Kidney (tissue), 14 donors: ENCODE data around the gene INF2. TPM values are rescaled to one million over a fixed set of nuclear protein-coding genes. Genes with fewer than 3 reads are reported as not detected.

Experiments
- DNase-seq, 5 donors: peaks; one replicate each; pipeline ENCODE4 v3.0.0-alpha.2; 2013 to 2020
- FAIRE-seq: peaks from 2 replicates; lab custom pipeline; 2012; peaks lifted over from hg19 to GRCh38; lab: Jason Lieb, UNC
- H3K27ac ChIP-seq, 2 donors: one replicate each; pipeline ENCODE4 v1.7.0; 2013; ENCODE audit warnings: low read depth in 2 of 2, low read length in 2 of 2, inconsistent platforms in 1 of 2
- H3K27me3 ChIP-seq: one replicate; pipeline ENCODE4 v1.7.1; 2013; ENCODE audit warnings: low read length, inconsistent platforms; ENCODE audit not compliant: control insufficient read depth, insufficient read depth
- H3K36me3 ChIP-seq, 3 donors: one replicate each; pipeline versions ENCODE4 v1.7.0 to v1.7.1; 2013; ENCODE audit warnings: low read length in 3 of 3, control low read depth in 1 of 3, inconsistent platforms in 1 of 3; ENCODE audit not compliant: insufficient read depth in 3 of 3, control insufficient read depth in 2 of 3
- H3K4me1 ChIP-seq, 3 donors: one replicate each; pipeline versions ENCODE4 v1.7.0 to v1.7.1; 2013; ENCODE audit warnings: low read length in 3 of 3, inconsistent platforms in 1 of 3, low read depth in 1 of 3; ENCODE audit not compliant: control insufficient read depth in 2 of 3, insufficient read depth in 2 of 3
- H3K4me3 ChIP-seq, 3 donors: one replicate each; pipeline versions ENCODE4 v1.7.0 to v1.8.1; 2013; ENCODE audit warnings: low read length in 3 of 3, control low read depth in 1 of 3, inconsistent platforms in 1 of 3
- H3K9ac ChIP-seq, 3 donors: one replicate each; pipeline versions ENCODE4 v1.7.0 to v1.7.1; 2013; ENCODE audit warnings: low read length in 3 of 3, control low read depth in 1 of 3, inconsistent platforms in 1 of 3
- H3K9me3 ChIP-seq, 3 donors: one replicate each; pipeline versions ENCODE4 v1.7.0 to v1.7.1; 2013; ENCODE audit warnings: low read length in 3 of 3, control low read depth in 1 of 3, inconsistent platforms in 1 of 3; ENCODE audit not compliant: control insufficient read depth in 2 of 3, insufficient read depth in 1 of 3
- CTCF ChIP-seq: IDR thresholded peaks from 3 replicates; pipeline ENCODE4 v1.5.1; 2012; ENCODE audit warnings: mild to moderate bottlenecking, moderate library complexity, borderline replicate concordance; ENCODE audit not compliant: insufficient read depth; ENCODE audit errors: extremely low read depth
- intact Hi-C: fragments of 100-400 bp; cut with DNase I; formaldehyde crosslinking; loops from one replicate; pipeline ENCODE4 v1.11.1; 2022
- polyA plus RNA-seq: library from polyadenylated mRNA; stranded (reverse); fragments of 350-450 nt; fragmentation: Illumina TruSeq; extraction: RNeasy Lipid Tissue Mini Kit (QIAGEN cat#74804); gene quantifications from one replicate; pipeline ENCODE4 v1.2.3, GENCODE V29; 2014; ENCODE audit warnings: low read depth, low replicate concordance; ENCODE audit not compliant: insufficient read depth
- total RNA-seq: library from RNA; stranded (reverse); fragmentation: NEBNext Ultra II Directional; extraction: Animal tissue kit (Norgen Biotek cat#: 25700); gene quantifications from one replicate; pipeline ENCODE4 v1.2.1, GENCODE V29; 2021
- donor health status: control.
- donor health status: control.
- donor health status: control.
- donor health status: control.
- donor health status: control.
- donor health status: DM: yes; HTN: yes; CAD: no.
- donor health status: Normal renal cell carcinoma (clear cell type).

Gene INF2
- total and polyA plus RNA-seq, 2 donors from 2014 or later = 58.5 to 82.7 TPM

- H3K4me3 ChIP-seq = no peak overlapping the region
- peaks cover 0 to 6% (median 6%) of the 10 kb centered on the region in 3 donors for H3K4me1 ChIP-seq
- H3K36me3 ChIP-seq = peaks cover 0 to 3% (median 2%) of the 10 kb centered on the region in 3 donors
- no peaks in the 10 kb centered on the region for H3K9me3 ChIP-seq
- no peak for TF ChIP-seq CTCF
- intact Hi-C loops = no loop called here
- no peaks in the 10 kb centered on the region for H3K27me3 ChIP-seq
- H3K27ac ChIP-seq = no peak overlapping the region
- no peak for FAIRE-seq
- no peak for DNase-seq
- H3K9ac ChIP-seq = no peak overlapping the region
These were observed 28.7 kb downstream of the INF2 start for GRCh38 chr14:104718147-104718546.

- Histone ChIP-seq H3K36me3 (peaks cover 0 to 3% (median 2%) of the 10 kb centered on the region in 3 donors), H3K4me3 (no peak overlapping the region), H3K9me3 (no peaks in the 10 kb centered on the region), H3K27ac (no peak overlapping the region), H3K9ac (no peak overlapping the region), H3K27me3 (no peaks in the 10 kb centered on the region), H3K4me1 (peaks cover 0 to 9% (median 6%) of the 10 kb centered on the region in 3 donors)
- intact Hi-C loops = no loop called here
- no peak for FAIRE-seq
- TF ChIP-seq CTCF = no peak
- DNase-seq = no peak
These were observed 29.5 kb downstream of the INF2 start for GRCh38 chr14:104718871-104719270.

- H3K4me1 ChIP-seq = peaks cover 0 to 9% (median 6%) of the 10 kb centered on the region in 3 donors
- FAIRE-seq (no peak), DNase-seq (no peak)
- no peaks in the 10 kb centered on the region for H3K27me3 ChIP-seq
- peaks cover 0 to 3% (median 2%) of the 10 kb centered on the region in 3 donors for H3K36me3 ChIP-seq
- intact Hi-C loops = no loop called here
- no peak overlapping the region for H3K4me3 ChIP-seq
- no peak for TF ChIP-seq CTCF
- no peaks in the 10 kb centered on the region for H3K9me3 ChIP-seq
- no peak overlapping the region for H3K9ac ChIP-seq
- H3K27ac ChIP-seq = no peak overlapping the region
These were observed 29.9 kb downstream of the INF2 start for GRCh38 chr14:104719343-104719742.
